Astrocyte (in vitro differentiated cells and primary cell): ENCODE results near the gene MT1G. TPM values are rescaled to one million over a fixed set of nuclear protein-coding genes. Genes with fewer than 3 reads are reported as not detected.

ENCODE experiments used
- DNase-seq: peaks from one replicate; pipeline ENCODE4 v3.0.0-alpha.2; 2010; ENCODE audit warnings: low read depth
- FAIRE-seq: peaks from 2 replicates; lab custom pipeline; 2011; peaks lifted over from hg19 to GRCh38; lab: Jason Lieb, UNC
- H2AFZ ChIP-seq: 2 replicates; pipeline ENCODE4 v1.6.0; 2012; ENCODE audit warnings: low read depth, low read length, inconsistent platforms
- H3K27ac ChIP-seq: 2 replicates; pipeline ENCODE4 v1.5.1; 2011; ENCODE audit warnings: low read depth, low read length, inconsistent platforms
- H3K27me3 ChIP-seq: 2 replicates; pipeline ENCODE4 v1.6.0; 2011; ENCODE audit warnings: low read length, inconsistent platforms; ENCODE audit not compliant: insufficient read depth
- H3K36me3 ChIP-seq: 2 replicates; pipeline ENCODE4 v1.5.1; 2011; ENCODE audit warnings: low read length, inconsistent platforms; ENCODE audit not compliant: insufficient read depth
- H3K4me1 ChIP-seq: 2 replicates; pipeline ENCODE4 v1.5.1; 2011; ENCODE audit warnings: low read length, inconsistent platforms; ENCODE audit not compliant: insufficient read depth
- H3K4me2 ChIP-seq: 2 replicates; pipeline ENCODE4 v1.6.0; 2012; ENCODE audit warnings: low read length, inconsistent platforms
- H3K4me3 ChIP-seq: 2 replicates; pipeline ENCODE4 v1.5.1; 2011; ENCODE audit warnings: low read depth, mild to moderate bottlenecking, low read length, inconsistent platforms; ENCODE audit not compliant: insufficient read depth
- H3K79me2 ChIP-seq: 2 replicates; pipeline ENCODE4 v1.6.0; 2012; ENCODE audit warnings: mild to moderate bottlenecking, low read length, inconsistent platforms; ENCODE audit not compliant: insufficient read depth
- H3K9ac ChIP-seq: 2 replicates; pipeline ENCODE4 v1.6.0; 2012; ENCODE audit warnings: mild to moderate bottlenecking, low read length, inconsistent platforms
- H3K9me3 ChIP-seq: 2 replicates; pipeline ENCODE4 v1.5.1; 2012; ENCODE audit warnings: low read depth, mild to moderate bottlenecking, low read length, inconsistent platforms; ENCODE audit not compliant: insufficient read depth
- H4K20me1 ChIP-seq: 2 replicates; pipeline ENCODE4 v1.6.0; 2012; ENCODE audit warnings: low read length, inconsistent platforms; ENCODE audit not compliant: insufficient read depth
- H3K27ac Mint-ChIP-seq: one replicate; pipeline ENCODE4 v1.8.0; 2021; ENCODE audit warnings: mild to moderate bottlenecking, mixed read lengths; ENCODE audit not compliant: unreplicated experiment
- H3K27me3 Mint-ChIP-seq: one replicate; pipeline ENCODE4 v1.8.0; 2021; ENCODE audit warnings: low read depth, mixed read lengths; ENCODE audit not compliant: unreplicated experiment
- H3K36me3 Mint-ChIP-seq: one replicate; pipeline ENCODE4 v1.8.0; 2021; ENCODE audit warnings: low read depth, mixed read lengths; ENCODE audit not compliant: unreplicated experiment
- H3K4me1 Mint-ChIP-seq: one replicate; pipeline ENCODE4 v1.8.0; 2021; ENCODE audit warnings: low read depth, mixed read lengths; ENCODE audit not compliant: unreplicated experiment
- H3K4me3 Mint-ChIP-seq: one replicate; pipeline ENCODE4 v1.8.0; 2021; ENCODE audit warnings: mild to moderate bottlenecking, moderate library complexity, mixed read lengths; ENCODE audit not compliant: unreplicated experiment
- H3K9me3 Mint-ChIP-seq: one replicate; pipeline ENCODE4 v1.8.0; 2021; ENCODE audit warnings: mild to moderate bottlenecking, mixed read lengths; ENCODE audit not compliant: unreplicated experiment
- CTCF ChIP-seq: IDR thresholded peaks from 2 replicates; pipeline ENCODE4 v1.5.1; 2011; ENCODE audit warnings: low read depth, mild to moderate bottlenecking, inconsistent platforms, low read length, moderate library complexity; ENCODE audit not compliant: insufficient read depth
- EZH2 ChIP-seq: IDR thresholded peaks from 2 replicates; pipeline ENCODE4 v1.6.1; 2012; ENCODE audit warnings: mild to moderate bottlenecking, low read length, inconsistent platforms; ENCODE audit not compliant: insufficient read depth
- total RNA-seq: library from RNA; stranded (reverse); gene quantifications from 2 replicates; pipeline ENCODE4 v1.2.1, GENCODE V29; 2021

MT1G gene
- total RNA-seq, 1 donor from 2014 or later = not detected

DNA sequence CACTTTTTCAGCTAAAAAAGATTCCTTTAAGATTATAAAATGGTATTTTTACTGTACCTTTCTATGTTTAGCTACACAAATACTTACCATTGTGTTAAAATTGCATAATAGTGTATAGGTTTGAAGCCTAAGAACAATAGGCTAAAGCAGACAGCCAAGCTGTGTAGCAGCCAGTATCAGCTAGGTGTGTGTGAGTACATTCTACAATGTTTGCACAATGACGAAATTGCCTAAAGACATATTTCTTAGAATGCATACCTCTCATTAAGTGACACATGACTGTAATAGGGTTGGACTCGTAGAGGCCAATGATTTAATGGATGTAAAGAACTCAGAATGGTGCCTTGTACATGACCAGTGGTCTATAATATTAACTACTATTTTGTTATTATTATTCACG is 18.0 kb downstream of the MT1G start:
- no peak overlapping the region for H3K4me3 Mint-ChIP-seq
- no peak overlapping the region for H3K4me2 ChIP-seq
- H3K27me3 Mint-ChIP-seq = peaks cover 90% of the 10 kb centered on the region
- no peaks in the 10 kb centered on the region for H3K36me3 ChIP-seq
- H3K9me3 ChIP-seq = no peaks in the 10 kb centered on the region
- H3K9me3 Mint-ChIP-seq = no peaks in the 10 kb centered on the region
- H3K4me1 Mint-ChIP-seq = no peaks in the 10 kb centered on the region
- H3K9ac ChIP-seq = no peak overlapping the region
- no peak overlapping the region for H3K27ac ChIP-seq
- no peaks in the 10 kb centered on the region for H3K79me2 ChIP-seq
- peaks cover 4% of the 10 kb centered on the region for H3K4me1 ChIP-seq
- no peaks in the 10 kb centered on the region for H4K20me1 ChIP-seq
- no peak for TF ChIP-seq CTCF
- TF ChIP-seq EZH2 = no peak
- FAIRE-seq (no peak), DNase-seq (no peak)
- no peak overlapping the region for H3K4me3 ChIP-seq
- H2AFZ ChIP-seq = no peak overlapping the region
- no peaks in the 10 kb centered on the region for H3K36me3 Mint-ChIP-seq
- H3K27me3 ChIP-seq = peaks cover 81% of the 10 kb centered on the region
- no peak overlapping the region for H3K27ac Mint-ChIP-seq

DNA sequence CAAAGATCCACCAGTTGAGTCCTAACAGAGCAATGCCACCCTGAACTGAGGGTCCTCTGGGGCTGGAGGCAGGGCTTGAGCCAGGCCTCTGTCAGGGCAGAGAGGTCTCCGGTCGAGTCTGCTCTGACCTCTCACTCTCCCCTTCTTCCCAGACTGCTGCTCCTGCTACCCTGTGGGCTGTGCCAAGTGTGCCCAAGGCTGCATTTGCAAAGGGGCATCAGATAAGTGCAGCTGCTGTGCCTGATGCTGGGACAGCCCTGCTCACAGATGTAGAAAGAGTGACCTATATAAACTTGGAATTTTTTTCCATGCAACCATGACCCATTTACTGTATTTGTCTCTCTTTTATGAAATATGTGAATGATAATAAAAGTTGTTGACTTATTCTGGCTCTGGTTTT is 18.6 kb downstream of the MT1G start:
- no peak for FAIRE-seq
- H3K36me3 Mint-ChIP-seq = no peaks in the 10 kb centered on the region
- H3K4me1 Mint-ChIP-seq = no peaks in the 10 kb centered on the region
- no peak overlapping the region for H2AFZ ChIP-seq
- H4K20me1 ChIP-seq = no peaks in the 10 kb centered on the region
- peaks cover 87% of the 10 kb centered on the region for H3K27me3 ChIP-seq
- H3K4me2 ChIP-seq = no peak overlapping the region
- H3K27ac ChIP-seq = no peak overlapping the region
- H3K79me2 ChIP-seq = no peaks in the 10 kb centered on the region
- H3K27ac Mint-ChIP-seq = no peak overlapping the region
- no peak overlapping the region for H3K4me3 Mint-ChIP-seq
- H3K4me1 ChIP-seq = peaks cover 2% of the 10 kb centered on the region
- no peaks in the 10 kb centered on the region for H3K36me3 ChIP-seq
- no peaks in the 10 kb centered on the region for H3K9me3 Mint-ChIP-seq
- no peaks in the 10 kb centered on the region for H3K9me3 ChIP-seq
- H3K9ac ChIP-seq = no peak overlapping the region
- no peak for TF ChIP-seq EZH2
- TF ChIP-seq CTCF = no peak
- DNase-seq = no peak
- no peak overlapping the region for H3K4me3 ChIP-seq
- peaks cover 91% of the 10 kb centered on the region for H3K27me3 Mint-ChIP-seq

GRCh38 chr16:56647641-56648431 is 20.0 kb downstream of the MT1G start:
- Histone ChIP-seq H3K9me3 (no peaks in the 10 kb centered on the region), H3K4me3 (no peak overlapping the region), H3K27me3 (peaks cover 95% of the 10 kb centered on the region), H3K79me2 (no peaks in the 10 kb centered on the region), H3K27ac (no peak overlapping the region), H3K9ac (no peak overlapping the region), H3K4me2 (no peak overlapping the region), H3K4me1 (peaks cover 9% of the 10 kb centered on the region), H4K20me1 (no peaks in the 10 kb centered on the region), H3K36me3 (no peaks in the 10 kb centered on the region), H2AFZ (no peak overlapping the region)
- Mint-ChIP-seq H3K4me1 (no peaks in the 10 kb centered on the region), H3K36me3 (no peaks in the 10 kb centered on the region), H3K4me3 (no peak overlapping the region), H3K27ac (no peak overlapping the region), H3K9me3 (no peaks in the 10 kb centered on the region), H3K27me3 (peaks cover 93% of the 10 kb centered on the region)
- TF ChIP-seq EZH2 = peak; percentile 73
- no peak for TF ChIP-seq CTCF
- FAIRE-seq (no peak), DNase-seq (no peak)
